Subcutaneous abdominal adipose tissue (tissue), 5 donors: ENCODE results near the gene FMN1.

Experiments
- H3K27ac ChIP-seq: one replicate; pipeline ENCODE4 v1.7.0; 2013; ENCODE audit warnings: low read depth, mild to moderate bottlenecking, inconsistent platforms, low read length, moderate library complexity
- H3K27me3 ChIP-seq, 5 donors: one replicate each; pipeline ENCODE4 v1.7.0; 2013; ENCODE audit warnings: low read length in 5 of 5, inconsistent platforms in 1 of 5; ENCODE audit not compliant: control insufficient read depth in 5 of 5, insufficient read depth in 4 of 5
- H3K36me3 ChIP-seq, 5 donors: one replicate each; pipeline ENCODE4 v1.7.0; 2013; ENCODE audit warnings: low read length in 5 of 5; ENCODE audit not compliant: control insufficient read depth in 5 of 5, insufficient read depth in 5 of 5
- H3K4me1 ChIP-seq, 5 donors: one replicate each; pipeline ENCODE4 v1.7.0; 2013; ENCODE audit warnings: low read length in 5 of 5, mild to moderate bottlenecking in 3 of 5, moderate library complexity in 1 of 5; ENCODE audit not compliant: control insufficient read depth in 5 of 5, insufficient read depth in 5 of 5
- H3K4me3 ChIP-seq, 5 donors: one replicate each; pipeline ENCODE4 v1.7.0; 2013; ENCODE audit warnings: low read length in 5 of 5, low read depth in 1 of 5
- H3K9ac ChIP-seq, 5 donors: one replicate each; pipeline ENCODE4 v1.7.0; 2013; ENCODE audit warnings: low read length in 5 of 5, mild to moderate bottlenecking in 4 of 5, moderate library complexity in 3 of 5
- H3K9me3 ChIP-seq, 5 donors: one replicate each; pipeline ENCODE4 v1.7.0; 2013; ENCODE audit warnings: low read length in 5 of 5; ENCODE audit not compliant: control insufficient read depth in 5 of 5
- donor health status: healthy.
- donor health status: healthy.
- donor health status: healthy.
- donor health status: healthy.
- donor health status: healthy.

The FMN1 gene

GRCh38 chr15:33182278-33182905, 12.1 kb downstream of the FMN1 start:
- H3K36me3 ChIP-seq: no peaks in the 10 kb centered on the region
- H3K4me1 ChIP-seq: no peaks in the 10 kb centered on the region
- H3K4me3 ChIP-seq: no peak overlapping the region
- no peaks in the 10 kb centered on the region for H3K27me3 ChIP-seq
- H3K9me3 ChIP-seq: no peaks in the 10 kb centered on the region
- H3K9ac ChIP-seq: no peak overlapping the region
- H3K27ac ChIP-seq: no peak overlapping the region

- no peak overlapping the region for H3K9ac ChIP-seq
- no peaks in the 10 kb centered on the region for H3K27me3 ChIP-seq
- H3K36me3 ChIP-seq: no peaks in the 10 kb centered on the region
- no peak overlapping the region for H3K4me3 ChIP-seq
- no peak overlapping the region for H3K27ac ChIP-seq
- no peaks in the 10 kb centered on the region for H3K9me3 ChIP-seq
- no peaks in the 10 kb centered on the region for H3K4me1 ChIP-seq
Observed at GRCh38 chr15:33179874-33180273, 14.6 kb downstream of the FMN1 start.

- Histone ChIP-seq H3K27me3 (no peaks in the 10 kb centered on the region), H3K4me3 (no peak overlapping the region), H3K27ac (no peak overlapping the region), H3K9me3 (no peaks in the 10 kb centered on the region), H3K9ac (no peak overlapping the region), H3K4me1 (peaks cover 0 to 9% (median 0%) of the 10 kb centered on the region in 5 donors), H3K36me3 (no peaks in the 10 kb centered on the region)
Observed at GRCh38 chr15:33171202-33171601, 23.3 kb downstream of the FMN1 start.

- Histone ChIP-seq H3K9ac (no peak overlapping the region), H3K4me1 (peaks cover 0 to 9% (median 0%) of the 10 kb centered on the region in 5 donors), H3K9me3 (no peaks in the 10 kb centered on the region), H3K36me3 (no peaks in the 10 kb centered on the region), H3K27me3 (no peaks in the 10 kb centered on the region), H3K4me3 (no peak overlapping the region), H3K27ac (no peak overlapping the region)
Observed at GRCh38 chr15:33169625-33170024, 24.9 kb downstream of the FMN1 start.

GRCh38 chr15:33168444-33168843, 26.1 kb downstream of the FMN1 start:
- Histone ChIP-seq H3K9ac (no peak overlapping the region), H3K27ac (no peak overlapping the region), H3K9me3 (no peaks in the 10 kb centered on the region), H3K36me3 (no peaks in the 10 kb centered on the region), H3K27me3 (no peaks in the 10 kb centered on the region), H3K4me1 (peaks cover 0 to 9% (median 0%) of the 10 kb centered on the region in 5 donors), H3K4me3 (no peak overlapping the region)

GRCh38 chr15:33163816-33164215, 30.7 kb downstream of the FMN1 start:
- no peak overlapping the region for H3K4me3 ChIP-seq
- H3K36me3 ChIP-seq: no peaks in the 10 kb centered on the region
- H3K9ac ChIP-seq: no peak overlapping the region
- no peak overlapping the region for H3K27ac ChIP-seq
- H3K27me3 ChIP-seq: no peaks in the 10 kb centered on the region
- H3K9me3 ChIP-seq: no peaks in the 10 kb centered on the region
- peaks cover 0 to 9% (median 8%) of the 10 kb centered on the region in 5 donors for H3K4me1 ChIP-seq

- H3K27ac ChIP-seq: no peak overlapping the region
- no peaks in the 10 kb centered on the region for H3K27me3 ChIP-seq
- no peak overlapping the region for H3K9ac ChIP-seq
- no peaks in the 10 kb centered on the region for H3K9me3 ChIP-seq
- H3K4me3 ChIP-seq: no peak overlapping the region
- no peaks in the 10 kb centered on the region for H3K36me3 ChIP-seq
- peaks cover 2 to 15% (median 8%) of the 10 kb centered on the region in 5 donors for H3K4me1 ChIP-seq
Observed at GRCh38 chr15:33161209-33161608, 33.3 kb downstream of the FMN1 start.

- no peak overlapping the region for H3K27ac ChIP-seq
- peaks cover 2 to 15% (median 8%) of the 10 kb centered on the region in 5 donors for H3K4me1 ChIP-seq
- H3K4me3 ChIP-seq: no peak overlapping the region
- no peak overlapping the region for H3K9ac ChIP-seq
- H3K27me3 ChIP-seq: no peaks in the 10 kb centered on the region
- H3K36me3 ChIP-seq: no peaks in the 10 kb centered on the region
- H3K9me3 ChIP-seq: no peaks in the 10 kb centered on the region
Observed at GRCh38 chr15:33160581-33161165, 33.8 kb downstream of the FMN1 start.

GRCh38 chr15:33159726-33160453, 34.6 kb downstream of the FMN1 start:
- H3K36me3 ChIP-seq: no peaks in the 10 kb centered on the region
- H3K4me3 ChIP-seq: no peak overlapping the region
- H3K27me3 ChIP-seq: no peaks in the 10 kb centered on the region
- peaks cover 2 to 15% (median 8%) of the 10 kb centered on the region in 5 donors for H3K4me1 ChIP-seq
- H3K9ac ChIP-seq: no peak overlapping the region
- no peak overlapping the region for H3K27ac ChIP-seq
- no peaks in the 10 kb centered on the region for H3K9me3 ChIP-seq

GRCh38 chr15:33158366-33158765, 36.1 kb downstream of the FMN1 start:
- no peak overlapping the region for H3K27ac ChIP-seq
- no peak overlapping the region for H3K4me3 ChIP-seq
- H3K9me3 ChIP-seq: no peaks in the 10 kb centered on the region
- H3K4me1 ChIP-seq: peaks cover 3 to 22% (median 14%) of the 10 kb centered on the region in 5 donors
- no peaks in the 10 kb centered on the region for H3K27me3 ChIP-seq
- no peaks in the 10 kb centered on the region for H3K36me3 ChIP-seq
- no peak overlapping the region for H3K9ac ChIP-seq
